ENCODE data around the gene PPP1R14B.
A peak's percentile ranks its signal among the peaks of the same experiment; 100 is the strongest.

Gene PPP1R14B

GRCh38 chr11:64245797-64246620 lies 734 bp downstream of the PPP1R14B start:
- DNase-seq (ENCODE audit: low read depth in 2 of 2), result peak; percentile 68 to 73

GRCh38 chr11:64245401-64245796 lies 1.3 kb downstream of the PPP1R14B start:
- DNase-seq (ENCODE audit: low read depth in 2 of 2), result no peak

- DNase-seq (ENCODE audit: low read depth in 2 of 2), result no peak
These were observed 1.8 kb downstream of the PPP1R14B start for GRCh38 chr11:64244966-64245365.

- no peak for DNase-seq (ENCODE audit: low read depth in 2 of 2)
These were observed 2.6 kb downstream of the PPP1R14B start for GRCh38 chr11:64244107-64244506.

GRCh38 chr11:64243236-64243854 lies 3.4 kb downstream of the PPP1R14B start:
- no peak for DNase-seq (ENCODE audit: low read depth in 2 of 2)

GRCh38 chr11:64241491-64242374 lies 5.0 kb downstream of the PPP1R14B start:
- no peak for DNase-seq (ENCODE audit: low read depth in 2 of 2)

GRCh38 chr11:64241241-64241490 lies 5.6 kb downstream of the PPP1R14B start:
- DNase-seq (ENCODE audit: low read depth in 2 of 2), result peak; percentile 100

GRCh38 chr11:64240435-64241240 lies 6.1 kb downstream of the PPP1R14B start, which contains the start of gene FKBP2:
FKBP2 (plus strand) TSS chr11:64241095; CDS start chr11:64242388, 1,293 bp downstream.
- DNase-seq (ENCODE audit: low read depth in 2 of 2), result peak; percentile 96 to 97

GRCh38 chr11:64239662-64240434 lies 6.9 kb downstream of the PPP1R14B start:
- no peak for DNase-seq (ENCODE audit: low read depth in 2 of 2)

GRCh38 chr11:64238999-64239398 lies 7.7 kb downstream of the PPP1R14B start:
- no peak for DNase-seq (ENCODE audit: low read depth in 2 of 2)

- no peak for DNase-seq (ENCODE audit: low read depth in 2 of 2)
These were observed 8.7 kb downstream of the PPP1R14B start for GRCh38 chr11:64238076-64238475.

GRCh38 chr11:64237484-64237951 lies 9.2 kb downstream of the PPP1R14B start:
- DNase-seq (ENCODE audit: low read depth in 2 of 2), result no peak

GRCh38 chr11:64235437-64236161 lies 11.1 kb downstream of the PPP1R14B start:
- DNase-seq (ENCODE audit: low read depth in 2 of 2), result no peak

- no peak for DNase-seq (ENCODE audit: low read depth in 2 of 2)
These were observed 11.9 kb downstream of the PPP1R14B start for GRCh38 chr11:64234647-64235379.

GRCh38 chr11:64233913-64234586 lies 12.7 kb downstream of the PPP1R14B start, which contains the start of gene VEGFB:
VEGFB (plus strand) TSS chr11:64234584; CDS start chr11:64234834, 250 bp downstream.
- peak in 1 of 2 experiments; percentile 60 for DNase-seq (ENCODE audit: low read depth in 2 of 2)

- no peak for DNase-seq (ENCODE audit: low read depth in 2 of 2)
These were observed 13.8 kb downstream of the PPP1R14B start for GRCh38 chr11:64232967-64233315.

GRCh38 chr11:64232182-64232966 lies 14.4 kb downstream of the PPP1R14B start:
- no peak for DNase-seq (ENCODE audit: low read depth in 2 of 2)

GRCh38 chr11:64231546-64231945 lies 15.2 kb downstream of the PPP1R14B start:
- DNase-seq (ENCODE audit: low read depth in 2 of 2), result no peak

All from stimulated activated CD4-positive, alpha-beta T cell treated with anti-CD3 and anti-CD28 coated beads, Interleukin-12 subunit alpha, Interleukin-12 subunit beta, amount 100 ng/mL, for 24 hours (primary cell).